Activated naive CD8-positive, alpha-beta T cell (primary cell): ENCODE data around the gene RMND5B.

Source experiments
- H3K27ac Mint-ChIP-seq: one replicate; pipeline ENCODE4 v1.8.0; 2021; ENCODE audit warnings: mixed read lengths
- H3K27me3 Mint-ChIP-seq: one replicate; pipeline ENCODE4 v1.8.0; 2021; ENCODE audit warnings: mixed read lengths
- H3K36me3 Mint-ChIP-seq: one replicate; pipeline ENCODE4 v1.8.0; 2021; ENCODE audit warnings: mixed read lengths
- H3K4me1 Mint-ChIP-seq: one replicate; pipeline ENCODE4 v1.8.0; 2021; ENCODE audit warnings: low read depth, mixed read lengths
- H3K4me3 Mint-ChIP-seq: one replicate; pipeline ENCODE4 v1.8.0; 2021; ENCODE audit warnings: mild to moderate bottlenecking, mixed read lengths
- H3K9me3 Mint-ChIP-seq: one replicate; pipeline ENCODE4 v1.8.0; 2021; ENCODE audit warnings: low read depth, mixed read lengths

The RMND5B gene

GRCh38 chr5:178136990-178137389 lies 6.2 kb downstream of the RMND5B start:
- Mint-ChIP-seq H3K36me3 (peaks cover 12% of the 10 kb centered on the region), H3K4me1 (peaks cover 13% of the 10 kb centered on the region), H3K9me3 (no peaks in the 10 kb centered on the region), H3K4me3 (no peak overlapping the region), H3K27ac (no peak overlapping the region), H3K27me3 (no peaks in the 10 kb centered on the region)

- Mint-ChIP-seq H3K4me1 (peaks cover 10% of the 10 kb centered on the region), H3K4me3 (no peak overlapping the region), H3K27ac (no peak overlapping the region), H3K9me3 (no peaks in the 10 kb centered on the region), H3K27me3 (no peaks in the 10 kb centered on the region), H3K36me3 (peaks cover 12% of the 10 kb centered on the region)
Observed at GRCh38 chr5:178137991-178138390, 7.2 kb downstream of the RMND5B start.

- Mint-ChIP-seq H3K9me3 (no peaks in the 10 kb centered on the region), H3K27ac (peak overlapping the region; percentile 58), H3K36me3 (peaks cover 4% of the 10 kb centered on the region), H3K4me1 (peaks cover 9% of the 10 kb centered on the region), H3K27me3 (no peaks in the 10 kb centered on the region), H3K4me3 (no peak overlapping the region)
Observed at GRCh38 chr5:178141550-178141949, 10.7 kb downstream of the RMND5B start.

DNA sequence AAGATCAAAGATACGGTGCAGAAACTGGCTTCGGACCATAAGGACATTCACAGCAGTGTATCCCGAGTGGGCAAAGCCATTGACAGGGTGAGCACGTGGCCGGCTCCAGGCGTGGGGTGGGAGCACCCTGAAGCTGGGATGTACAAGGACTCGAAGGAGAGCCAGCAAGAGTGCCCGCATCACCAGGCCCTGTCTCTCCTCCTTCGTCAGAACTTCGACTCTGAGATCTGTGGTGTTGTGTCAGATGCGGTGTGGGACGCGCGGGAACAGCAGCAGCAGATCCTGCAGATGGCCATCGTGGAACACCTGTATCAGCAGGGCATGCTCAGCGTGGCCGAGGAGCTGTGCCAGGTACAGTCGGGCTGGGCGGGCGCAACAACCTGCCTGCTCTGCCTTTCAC lies 11.8 kb downstream of the RMND5B start:
- Mint-ChIP-seq H3K27me3 (no peaks in the 10 kb centered on the region), H3K36me3 (peaks cover 4% of the 10 kb centered on the region), H3K9me3 (no peaks in the 10 kb centered on the region), H3K4me1 (peaks cover 11% of the 10 kb centered on the region), H3K4me3 (no peak overlapping the region), H3K27ac (no peak overlapping the region)

- H3K27ac Mint-ChIP-seq: no peak overlapping the region
- H3K9me3 Mint-ChIP-seq: no peaks in the 10 kb centered on the region
- no peak overlapping the region for H3K4me3 Mint-ChIP-seq
- H3K27me3 Mint-ChIP-seq: no peaks in the 10 kb centered on the region
- peaks cover 11% of the 10 kb centered on the region for H3K4me1 Mint-ChIP-seq
- peaks cover 4% of the 10 kb centered on the region for H3K36me3 Mint-ChIP-seq
Observed at GRCh38 chr5:178143246-178143645, 12.4 kb downstream of the RMND5B start.

- H3K27ac Mint-ChIP-seq: no peak overlapping the region
- peaks cover 10% of the 10 kb centered on the region for H3K4me1 Mint-ChIP-seq
- no peak overlapping the region for H3K4me3 Mint-ChIP-seq
- no peaks in the 10 kb centered on the region for H3K9me3 Mint-ChIP-seq
- H3K27me3 Mint-ChIP-seq: no peaks in the 10 kb centered on the region
- peaks cover 4% of the 10 kb centered on the region for H3K36me3 Mint-ChIP-seq
Observed at GRCh38 chr5:178143901-178144300, 13.1 kb downstream of the RMND5B start.

- peaks cover 30% of the 10 kb centered on the region for H3K4me1 Mint-ChIP-seq
- no peaks in the 10 kb centered on the region for H3K27me3 Mint-ChIP-seq
- H3K27ac Mint-ChIP-seq: no peak overlapping the region
- no peak overlapping the region for H3K4me3 Mint-ChIP-seq
- peaks cover 6% of the 10 kb centered on the region for H3K36me3 Mint-ChIP-seq
- no peaks in the 10 kb centered on the region for H3K9me3 Mint-ChIP-seq
Observed at GRCh38 chr5:178145965-178146820, 15.4 kb downstream of the RMND5B start.

- Mint-ChIP-seq H3K4me3 (no peak overlapping the region), H3K4me1 (peaks cover 40% of the 10 kb centered on the region), H3K9me3 (no peaks in the 10 kb centered on the region), H3K36me3 (peaks cover 4% of the 10 kb centered on the region), H3K27ac (peak overlapping the region; percentile 11), H3K27me3 (no peaks in the 10 kb centered on the region)
Observed at GRCh38 chr5:178147406-178147805, 16.6 kb downstream of the RMND5B start.

DNA sequence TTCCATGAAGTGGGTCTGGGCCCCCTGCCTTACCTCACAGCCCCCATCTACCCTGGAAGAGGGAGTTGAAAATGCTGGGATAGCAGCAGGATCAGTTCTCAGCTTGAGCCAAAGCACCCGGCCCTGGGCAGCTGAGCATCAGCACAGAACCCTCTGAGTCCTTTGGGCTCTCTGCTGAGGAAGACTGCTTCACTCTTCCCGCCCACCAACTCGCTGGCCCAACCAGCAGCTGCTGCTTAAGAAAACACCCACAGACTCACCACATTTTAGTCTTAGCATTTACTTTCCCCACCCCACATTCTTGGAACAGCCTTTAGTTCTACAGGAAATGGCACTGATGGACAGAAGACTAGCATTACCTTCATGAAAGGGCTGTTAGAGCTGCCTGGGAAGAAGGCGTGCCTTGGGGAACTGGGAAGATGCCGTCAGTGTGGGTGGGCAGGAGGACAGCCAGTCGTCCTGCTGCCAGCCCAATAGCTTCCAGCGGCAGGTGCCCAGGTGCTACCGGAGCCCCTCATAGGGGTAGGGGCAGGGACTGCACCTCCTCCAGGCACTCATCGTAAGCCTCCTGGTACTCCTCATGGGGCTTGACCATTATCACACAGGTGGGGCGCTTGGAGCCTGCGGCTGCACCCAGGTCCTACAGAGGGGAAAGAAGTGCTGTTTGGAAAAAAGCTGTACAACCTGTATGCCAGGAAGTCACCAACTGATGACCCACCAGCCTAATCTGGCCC lies 18.6 kb downstream of the RMND5B start:
- Mint-ChIP-seq H3K4me1 (peaks cover 51% of the 10 kb centered on the region), H3K27ac (peak overlapping the region; percentile 86), H3K4me3 (peak overlapping the region; percentile 57), H3K36me3 (peaks cover 4% of the 10 kb centered on the region), H3K9me3 (no peaks in the 10 kb centered on the region), H3K27me3 (no peaks in the 10 kb centered on the region)

GRCh38 chr5:178150977-178151734 lies 20.3 kb downstream of the RMND5B start:
- H3K36me3 Mint-ChIP-seq: peaks cover 4% of the 10 kb centered on the region
- H3K27ac Mint-ChIP-seq: peak overlapping the region; percentile 86
- peak overlapping the region; percentile 95 for H3K4me3 Mint-ChIP-seq
- no peaks in the 10 kb centered on the region for H3K27me3 Mint-ChIP-seq
- peaks cover 49% of the 10 kb centered on the region for H3K4me1 Mint-ChIP-seq
- H3K9me3 Mint-ChIP-seq: no peaks in the 10 kb centered on the region

DNA sequence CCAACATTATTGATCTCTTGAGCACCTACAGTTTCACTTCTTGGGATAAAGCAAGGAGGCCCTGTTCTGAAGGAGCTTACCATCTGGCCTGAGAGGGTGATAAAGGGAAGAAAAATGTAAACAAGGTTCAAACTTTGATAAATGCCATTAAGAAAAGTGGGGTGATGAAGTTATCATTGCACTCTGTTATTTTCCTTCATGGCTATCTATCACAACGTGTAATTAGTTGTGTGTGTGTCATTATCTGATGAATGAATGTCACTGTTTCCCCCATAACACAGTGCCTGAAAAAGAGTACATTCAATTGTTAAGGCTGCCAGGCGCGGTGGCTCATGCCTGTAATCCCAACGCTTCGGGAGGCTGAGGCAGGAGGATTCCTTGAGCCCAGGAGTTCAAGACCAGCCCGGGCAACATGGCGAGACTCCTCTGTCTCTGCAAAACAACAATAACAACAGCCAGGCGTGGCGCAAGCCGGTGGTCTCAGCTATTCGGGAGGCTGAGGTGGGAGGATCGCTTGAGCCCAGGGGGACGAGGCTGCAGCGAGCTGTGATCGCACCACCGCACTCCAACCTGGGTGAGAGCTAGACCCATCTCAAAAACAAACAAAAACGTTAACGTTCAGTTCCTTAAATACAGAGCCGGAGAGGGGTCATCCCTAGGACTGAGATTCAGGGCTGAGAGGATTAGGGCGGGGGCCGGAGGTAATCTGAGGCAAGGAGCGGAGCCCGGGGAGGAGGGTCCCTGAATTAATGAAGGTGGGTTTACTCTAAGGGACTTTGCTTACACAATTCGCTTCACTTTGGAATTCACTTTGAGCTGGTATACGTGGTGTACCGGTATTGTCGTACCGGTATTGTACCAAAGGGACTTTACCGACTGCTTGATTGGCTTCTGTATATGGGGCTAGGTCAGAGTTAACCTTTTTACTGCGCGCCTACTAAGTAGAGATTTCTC lies 22.0 kb downstream of the RMND5B start:
- Mint-ChIP-seq H3K9me3 (no peaks in the 10 kb centered on the region), H3K36me3 (peaks cover 4% of the 10 kb centered on the region), H3K27ac (peak overlapping the region; percentile 93), H3K27me3 (no peaks in the 10 kb centered on the region), H3K4me1 (peaks cover 45% of the 10 kb centered on the region), H3K4me3 (peak overlapping the region; percentile 95)

DNA sequence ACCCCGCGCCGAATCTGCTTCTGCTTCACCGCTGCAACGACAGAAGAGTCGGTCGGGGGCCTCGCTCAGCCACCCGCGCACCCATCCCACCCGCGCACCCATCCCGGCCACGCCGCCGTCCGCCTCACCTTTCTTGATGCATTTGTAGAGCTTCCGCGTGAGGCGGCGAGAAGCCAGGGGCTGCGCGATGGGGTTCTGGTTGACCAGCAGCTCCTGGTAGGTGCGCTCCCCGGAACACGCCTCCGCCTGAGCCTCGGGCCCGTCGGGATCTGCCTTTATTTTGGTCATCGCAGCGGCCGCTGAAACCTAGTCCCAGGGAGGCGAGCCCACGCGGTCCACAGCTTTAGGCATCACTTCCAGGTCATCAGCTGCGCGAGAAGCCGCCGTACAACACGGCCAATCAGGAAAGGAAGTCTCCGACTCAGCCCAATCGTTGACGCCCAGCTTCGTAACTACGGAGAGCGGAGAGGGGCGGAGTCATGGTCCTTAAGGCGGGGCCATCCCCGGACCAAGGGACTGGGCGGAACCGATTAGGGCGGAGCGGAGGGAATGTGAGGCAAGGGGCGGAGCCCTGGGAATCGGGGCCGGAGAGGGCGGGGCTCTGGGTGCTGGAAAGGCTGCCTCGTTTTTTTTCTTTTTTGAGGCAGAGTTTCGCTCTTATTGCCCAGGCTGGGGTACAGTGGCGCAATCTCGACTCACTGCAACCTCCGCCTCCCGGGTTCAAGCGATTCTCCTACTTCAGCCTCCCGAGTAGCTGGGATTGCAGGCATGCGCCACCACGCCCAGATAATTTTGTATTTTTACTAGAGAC lies 22.9 kb downstream of the RMND5B start, which contains the start of gene NHP2:
Gene NHP2 (minus strand): TSS at position 356 of the 811 bp plus-strand sequence. CDS start 68 bp downstream, at position 288.
- Mint-ChIP-seq H3K36me3 (peaks cover 4% of the 10 kb centered on the region), H3K27me3 (no peaks in the 10 kb centered on the region), H3K4me3 (peak within 1 kb of the TSS; percentile 95), H3K9me3 (no peaks in the 10 kb centered on the region), H3K4me1 (peaks cover 45% of the 10 kb centered on the region), H3K27ac (peak within 1 kb of the TSS; percentile 93)

DNA sequence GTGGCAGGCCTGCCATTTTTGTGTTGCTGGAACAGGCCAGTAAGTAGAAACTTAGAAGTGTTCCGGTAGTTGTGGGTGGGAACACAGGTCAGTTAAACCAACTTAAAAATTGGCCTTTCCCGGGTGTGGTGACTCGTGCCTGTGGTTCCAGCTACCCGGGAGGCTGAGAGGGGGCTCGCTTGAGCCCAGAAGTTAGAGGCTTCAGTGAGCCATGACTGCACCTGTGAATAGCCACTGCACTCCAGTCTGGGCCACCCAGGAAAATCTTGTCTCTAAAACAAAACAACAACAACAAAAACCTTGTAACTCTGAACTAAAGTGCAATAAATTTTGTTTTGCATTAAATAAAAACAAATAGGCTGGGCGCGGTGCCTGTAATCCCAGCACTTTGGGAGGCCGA lies 24.3 kb downstream of the RMND5B start:
- H3K27me3 Mint-ChIP-seq: no peaks in the 10 kb centered on the region
- no peak overlapping the region for H3K27ac Mint-ChIP-seq
- peaks cover 4% of the 10 kb centered on the region for H3K36me3 Mint-ChIP-seq
- no peak overlapping the region for H3K4me3 Mint-ChIP-seq
- peaks cover 34% of the 10 kb centered on the region for H3K4me1 Mint-ChIP-seq
- H3K9me3 Mint-ChIP-seq: no peaks in the 10 kb centered on the region
